Neuronal stem cell (in vitro differentiated cells): Measurements from ENCODE around the gene ACOT8.

Experiments
- DNase-seq: peaks from one replicate; pipeline ENCODE4 v3.0.0-alpha.2; 2013; ENCODE audit warnings: low spot score
- H2AFZ ChIP-seq: one replicate; pipeline ENCODE4 v1.6.1; 2013; ENCODE audit warnings: mild to moderate bottlenecking, low read length, inconsistent platforms
- H2AK5ac ChIP-seq: 2 replicates; pipeline ENCODE4 v1.6.1; 2013; ENCODE audit warnings: low read depth, mild to moderate bottlenecking, inconsistent platforms, low read length, moderate library complexity, mixed read lengths
- H2BK120ac ChIP-seq: 2 replicates; pipeline ENCODE4 v1.6.1; 2013; ENCODE audit warnings: low read depth, mild to moderate bottlenecking, inconsistent platforms, low read length, moderate library complexity, mixed read lengths
- H2BK12ac ChIP-seq: one replicate; pipeline ENCODE4 v1.6.1; 2013; ENCODE audit warnings: low read length, inconsistent platforms
- H2BK15ac ChIP-seq: 2 replicates; pipeline ENCODE4 v1.6.1; 2013; ENCODE audit warnings: mild to moderate bottlenecking, low read length, inconsistent platforms, mixed read lengths
- H2BK5ac ChIP-seq: one replicate; pipeline ENCODE4 v1.6.1; 2013; ENCODE audit warnings: inconsistent platforms, mild to moderate bottlenecking, low read length, moderate library complexity
- H3K14ac ChIP-seq: one replicate; pipeline ENCODE4 v1.6.1; 2013; ENCODE audit warnings: low read length, inconsistent platforms
- H3K18ac ChIP-seq: 2 replicates; pipeline ENCODE4 v1.6.1; 2013; ENCODE audit warnings: low read length, inconsistent platforms
- H3K23ac ChIP-seq: 2 replicates; pipeline ENCODE4 v1.6.1; 2013; ENCODE audit warnings: low read depth, mild to moderate bottlenecking, mixed read lengths, low read length, inconsistent platforms; ENCODE audit not compliant: poor library complexity
- H3K27ac ChIP-seq: replicated peaks from 3 replicates; pipeline ENCODE4 v1.5.1; 2013; ENCODE audit warnings: low read length, inconsistent platforms
- H3K27me3 ChIP-seq, 3 experiments: 2 replicates each; pipeline ENCODE4 v1.6.1; 2013; ENCODE audit warnings: low read length in 3 of 3, mild to moderate bottlenecking in 2 of 3, inconsistent platforms in 1 of 3, low read depth in 1 of 3, mixed read lengths in 1 of 3, moderate library complexity in 1 of 3; ENCODE audit not compliant: control insufficient read depth in 3 of 3, insufficient read depth in 3 of 3
- H3K36me3 ChIP-seq, 2 donors: replicated peaks in 1 of 2; 2 replicates each; pipeline ENCODE4 v1.6.1; 2013; ENCODE audit warnings: low read length in 2 of 2; ENCODE audit not compliant: control insufficient read depth in 2 of 2, insufficient read depth in 2 of 2
- H3K4ac ChIP-seq: 2 replicates; pipeline ENCODE4 v1.6.1; 2013; ENCODE audit warnings: inconsistent platforms, mild to moderate bottlenecking, low read length, moderate library complexity
- H3K4me1 ChIP-seq, 2 donors: 1 replicate in 1 of 2; 2 replicates in 1 of 2; pipeline ENCODE4 v1.6.1; 2013; ENCODE audit warnings: low read length in 2 of 2, low read depth in 1 of 2; ENCODE audit not compliant: control insufficient read depth in 2 of 2, insufficient read depth in 1 of 2
- H3K4me2 ChIP-seq: one replicate; pipeline ENCODE4 v1.6.1; 2013; ENCODE audit warnings: mild to moderate bottlenecking, low read length, inconsistent platforms; ENCODE audit not compliant: insufficient read depth, poor library complexity, severe bottlenecking
- H3K4me3 ChIP-seq, 2 donors: 2 replicates each; pipeline ENCODE4 v1.5.1; 2013; ENCODE audit warnings: low read length in 2 of 2, mild to moderate bottlenecking in 2 of 2, inconsistent platforms in 1 of 2, moderate library complexity in 1 of 2
- H3K79me1 ChIP-seq: one replicate; pipeline ENCODE4 v1.6.1; 2013; ENCODE audit warnings: low read depth, mild to moderate bottlenecking, inconsistent platforms, low read length, moderate library complexity
- H3K9ac ChIP-seq: one replicate; pipeline ENCODE4 v1.6.1; 2013; ENCODE audit warnings: mild to moderate bottlenecking, low read depth, low read length, inconsistent platforms; ENCODE audit not compliant: poor library complexity
- H3K9me3 ChIP-seq, 2 donors: replicated peaks in 1 of 2; 2 replicates each; pipeline versions ENCODE3 to v1.6.1; 2013; ENCODE audit warnings: low read length in 2 of 2, mild to moderate bottlenecking in 2 of 2, inconsistent platforms in 1 of 2, low read depth in 1 of 2, mixed read lengths in 1 of 2, moderate library complexity in 1 of 2; ENCODE audit not compliant: control insufficient read depth in 2 of 2, insufficient read depth in 1 of 2
- H4K8ac ChIP-seq: one replicate; pipeline ENCODE4 v1.6.1; 2013; ENCODE audit warnings: low read depth, mild to moderate bottlenecking, inconsistent platforms, low read length, moderate library complexity
- H4K91ac ChIP-seq: one replicate; pipeline ENCODE4 v1.6.1; 2013; ENCODE audit warnings: low read length, low read depth, mild to moderate bottlenecking, inconsistent platforms; ENCODE audit not compliant: poor library complexity
- WGBS, 2 donors: extraction: QIAGEN DNeasy Blood & Tissue Kit; methylation state at CpG; one replicate each; pipeline ENCODE4 v1.1.7; 2013; ENCODE audit warnings: missing lambda C conversion rate in 2 of 2, mixed read lengths in 1 of 2; ENCODE audit not compliant: insufficient read length in 2 of 2, insufficient replicate concordance in 1 of 2; ENCODE audit errors: extremely low coverage in 2 of 2; 5-methylcytosine and 5-hydroxymethylcytosine counted together

Gene ACOT8

DNA sequence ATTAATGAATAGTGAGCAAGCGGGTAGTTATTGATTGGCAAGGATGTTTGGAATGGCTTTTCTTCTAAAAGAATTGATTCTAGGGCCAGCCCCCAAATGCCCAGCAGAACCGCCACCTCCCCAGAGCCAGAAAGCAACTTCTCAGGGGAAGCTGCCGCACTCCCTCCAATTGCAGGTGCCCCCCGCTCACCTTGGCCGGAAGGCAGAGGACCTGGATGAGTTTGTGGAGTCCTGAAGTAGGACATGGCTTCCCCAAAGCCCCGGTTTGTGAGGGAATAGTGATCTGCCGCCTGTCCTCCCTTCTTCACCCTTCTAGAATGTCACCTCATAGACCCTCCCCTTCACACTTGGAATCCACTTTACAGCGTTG lies 30.1 kb upstream of the ACOT8 start, which contains the start of gene SPATA25:
TSS of gene SPATA25 (minus strand) at position 277 of the 370 bp plus-strand sequence. CDS start at position 245, 32 bp downstream.
- no peak within 1 kb of the TSS for H2AK5ac ChIP-seq
- H3K23ac ChIP-seq, result no peak within 1 kb of the TSS
- peaks cover 19 to 45% of the 10 kb centered on the region in 2 donors for H3K36me3 ChIP-seq
- H3K14ac ChIP-seq, result no peak within 1 kb of the TSS
- no peak within 1 kb of the TSS for H2BK120ac ChIP-seq
- no peak within 1 kb of the TSS for H3K18ac ChIP-seq
- H2BK5ac ChIP-seq, result no peak within 1 kb of the TSS
- H3K4me3 ChIP-seq, result no peak within 1 kb of the TSS
- H2AFZ ChIP-seq, result no peak within 1 kb of the TSS
- H3K4me1 ChIP-seq, result peaks cover 5 to 6% of the 10 kb centered on the region in 2 donors
- no peak within 1 kb of the TSS for H2BK15ac ChIP-seq
- H2BK12ac ChIP-seq, result no peak within 1 kb of the TSS
- peaks cover 0 to 1% of the 10 kb centered on the region in 2 donors for H3K9me3 ChIP-seq
- WGBS, 2 donors, result no CpG with 5 or more reads among the region's 8 CpGs
- H3K79me1 ChIP-seq, result peaks cover 2% of the 10 kb centered on the region
- H3K27me3 ChIP-seq, result peaks cover 0 to 7% (median 0%) of the 10 kb centered on the region in 3 experiments
- no peak within 1 kb of the TSS for H3K27ac ChIP-seq
- DNase-seq, result no peak
- no peak within 1 kb of the TSS for H3K4ac ChIP-seq
- no peak within 1 kb of the TSS for H4K91ac ChIP-seq
- no peak within 1 kb of the TSS for H3K4me2 ChIP-seq
- no peak within 1 kb of the TSS for H3K9ac ChIP-seq
- H4K8ac ChIP-seq, result no peak within 1 kb of the TSS

DNA sequence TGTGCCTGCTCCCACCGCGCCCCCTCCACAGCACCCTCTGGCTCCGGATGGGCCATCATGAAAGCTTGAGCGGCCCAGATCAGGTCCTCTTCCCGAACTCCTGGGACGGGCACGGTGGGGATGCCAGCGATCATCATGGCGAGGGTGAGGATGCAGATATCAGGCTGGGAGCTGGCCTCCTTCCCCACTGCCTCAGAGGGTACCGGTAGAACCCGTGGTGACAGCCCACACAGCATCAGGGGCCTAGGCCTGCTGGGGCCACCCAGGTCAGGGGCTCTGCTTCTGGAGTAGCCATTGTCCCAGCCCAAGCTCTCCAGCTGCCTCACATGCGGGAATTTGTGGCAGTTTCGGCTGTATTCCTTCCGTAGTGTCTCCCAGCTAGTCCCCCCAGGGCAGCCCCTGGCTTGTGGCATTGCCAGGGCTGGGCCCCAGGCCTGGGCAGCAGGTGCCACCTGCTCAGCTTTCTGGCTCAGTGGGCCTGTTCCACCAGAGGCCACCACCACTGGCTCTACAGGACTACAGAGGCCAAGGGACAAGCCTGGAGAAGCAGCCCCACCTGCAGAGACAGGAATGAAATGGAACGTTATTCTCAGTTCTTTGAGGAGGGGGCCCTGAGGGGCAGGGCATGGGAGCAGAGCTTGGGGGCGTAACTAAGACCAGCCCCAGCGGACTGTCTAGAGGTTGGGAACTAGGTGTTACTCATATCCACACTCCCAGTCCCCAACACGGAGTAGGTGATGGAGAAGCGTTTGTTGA lies 29.6 kb upstream of the ACOT8 start:
- no CpG with 5 or more reads among the region's 19 CpGs for WGBS, 2 donors
- DNase-seq, result no peak
- H3K27me3 ChIP-seq, result peaks cover 0 to 7% (median 0%) of the 10 kb centered on the region in 3 experiments

DNA sequence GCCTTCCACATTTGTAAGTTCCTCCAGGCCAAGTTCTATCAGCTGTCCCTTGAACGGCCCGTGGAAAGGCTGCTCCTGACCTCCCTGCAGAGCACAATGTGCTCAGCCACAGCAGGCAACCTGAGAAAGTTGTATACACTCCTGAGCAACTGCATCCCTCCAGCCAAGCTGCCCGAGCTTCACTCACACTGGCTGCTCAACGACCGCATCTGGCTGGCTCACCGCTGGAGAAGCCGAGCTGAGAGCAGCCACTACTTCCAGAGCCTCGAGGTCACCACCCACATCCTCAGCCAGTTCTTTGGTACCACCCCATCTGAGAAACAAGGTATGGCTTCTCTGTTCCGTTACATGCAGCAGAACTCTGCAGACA lies 25.9 kb upstream of the ACOT8 start:
- Histone ChIP-seq H4K8ac (no peak overlapping the region), H2BK12ac (no peak overlapping the region), H2AK5ac (no peak overlapping the region), H4K91ac (no peak overlapping the region), H2BK15ac (no peak overlapping the region), H2AFZ (no peak overlapping the region), H3K9me3 (peaks cover 0 to 1% of the 10 kb centered on the region in 2 donors), H3K4ac (no peak overlapping the region), H3K36me3 (peaks cover 19 to 51% of the 10 kb centered on the region in 2 donors), H3K18ac (no peak overlapping the region), H2BK5ac (no peak overlapping the region), H3K27me3 (no peaks in the 10 kb centered on the region), H3K23ac (no peak overlapping the region), H3K9ac (no peak overlapping the region), H3K79me1 (peaks cover 1% of the 10 kb centered on the region), H3K4me1 (peaks cover 0 to 3% of the 10 kb centered on the region in 2 donors), H3K4me2 (no peak overlapping the region), H3K27ac (no peak overlapping the region), H2BK120ac (no peak overlapping the region), H3K14ac (no peak overlapping the region), H3K4me3 (no peak overlapping the region)
- no CpG with 5 or more reads among the region's 9 CpGs for WGBS, 2 donors
- no peak for DNase-seq

More for the DNA sequence above, 29.6 kb upstream of the ACOT8 start:
- H2AFZ ChIP-seq, result no peak overlapping the region
- no peak overlapping the region for H3K27ac ChIP-seq
- H3K4ac ChIP-seq, result no peak overlapping the region
- no peak overlapping the region for H4K8ac ChIP-seq
- no peak overlapping the region for H2BK120ac ChIP-seq
- H3K36me3 ChIP-seq, result peaks cover 19 to 46% of the 10 kb centered on the region in 2 donors
- H2BK12ac ChIP-seq, result no peak overlapping the region
- no peak overlapping the region for H2BK5ac ChIP-seq
- H3K79me1 ChIP-seq, result peaks cover 2% of the 10 kb centered on the region
- no peak overlapping the region for H3K23ac ChIP-seq
- no peak overlapping the region for H3K4me3 ChIP-seq
- no peak overlapping the region for H3K9ac ChIP-seq
- H3K4me1 ChIP-seq, result peaks cover 3 to 5% of the 10 kb centered on the region in 2 donors
- no peak overlapping the region for H2BK15ac ChIP-seq
- H3K9me3 ChIP-seq, result peaks cover 0 to 1% of the 10 kb centered on the region in 2 donors
- H4K91ac ChIP-seq, result no peak overlapping the region
- H2AK5ac ChIP-seq, result no peak overlapping the region
- no peak overlapping the region for H3K18ac ChIP-seq
- H3K14ac ChIP-seq, result no peak overlapping the region
- H3K4me2 ChIP-seq, result no peak overlapping the region

DNA sequence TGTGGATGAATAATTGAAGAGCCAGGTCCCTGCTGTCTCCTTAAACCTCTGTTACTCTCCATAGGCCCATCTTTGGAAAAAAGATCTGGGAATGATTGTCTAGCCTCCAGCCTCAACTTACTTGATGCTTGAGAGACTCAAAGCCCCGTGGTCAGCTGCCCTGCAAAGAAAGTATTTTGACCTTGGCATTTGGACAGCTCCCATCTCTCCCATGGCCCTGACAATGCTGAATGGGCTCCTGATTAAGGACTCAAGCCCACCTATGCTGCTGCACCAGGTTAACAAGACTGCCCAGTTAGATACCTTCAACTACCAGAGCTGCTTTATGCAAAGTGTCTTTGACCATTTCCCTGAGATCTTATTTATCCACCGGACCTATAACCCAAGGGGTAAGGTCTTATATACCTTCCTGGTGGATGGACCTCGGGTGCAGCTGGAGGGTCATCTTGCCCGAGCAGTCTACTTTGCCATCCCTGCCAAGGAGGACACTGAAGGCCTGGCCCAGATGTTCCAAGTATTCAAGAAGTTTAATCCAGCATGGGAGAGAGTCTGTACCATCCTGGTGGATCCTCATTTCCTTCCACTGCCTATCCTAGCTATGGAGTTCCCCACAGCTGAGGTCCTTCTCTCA lies 25.4 kb upstream of the ACOT8 start:
- Histone ChIP-seq H4K91ac (no peak overlapping the region), H3K36me3 (peaks cover 21 to 54% of the 10 kb centered on the region in 2 donors), H3K4ac (no peak overlapping the region), H3K4me3 (no peak overlapping the region), H3K14ac (no peak overlapping the region), H2AFZ (no peak overlapping the region), H4K8ac (no peak overlapping the region), H3K9ac (no peak overlapping the region), H3K27ac (no peak overlapping the region), H3K9me3 (peaks cover 0 to 1% of the 10 kb centered on the region in 2 donors), H3K27me3 (no peaks in the 10 kb centered on the region), H3K4me2 (no peak overlapping the region), H3K23ac (no peak overlapping the region), H2BK12ac (no peak overlapping the region), H2BK15ac (no peak overlapping the region), H2BK120ac (no peak overlapping the region), H3K18ac (no peak overlapping the region), H3K79me1 (peaks cover 1% of the 10 kb centered on the region), H3K4me1 (peaks cover 0 to 3% of the 10 kb centered on the region in 2 donors), H2BK5ac (no peak overlapping the region), H2AK5ac (no peak overlapping the region)
- WGBS, 2 donors, result no CpG with 5 or more reads among the region's 4 CpGs
- no peak for DNase-seq
